ENCODE measurements around the gene ICAM4. TPM values are rescaled to one million over a fixed set of nuclear protein-coding genes. Genes with fewer than 3 reads are reported as not detected.

The ICAM4 gene
- total RNA-seq, 2 donors from 2014 or later: 0.26 TPM; not detected in 1

GRCh38 chr19:10289836-10290356 is 3.1 kb downstream of the ICAM4 start, which contains the start of gene ICAM5:
Gene ICAM5 (plus strand): TSS chr19:10289952. CDS start chr19:10290044, 92 bp downstream.
- 0 to 2% methylated on average over 7 to 23 of the region's 45 CpGs for WGBS, 2 donors
- no peak within 1 kb of the TSS for H3K4me3 ChIP-seq
- peaks cover 63% of the 10 kb centered on the region for H3K4me1 ChIP-seq
- intact Hi-C loops (cut with DNase I): no loop called here
- H3K9me3 ChIP-seq: no peaks in the 10 kb centered on the region
- H3K27me3 ChIP-seq: peaks cover 0 to 63% of the 10 kb centered on the region in 2 donors
- no peak for DNase-seq
- ATAC-seq: no peak
- TF ChIP-seq CTCF (IDR thresholded peaks at IDR 0.05): no peak
- no peak for TF ChIP-seq POLR2A (IDR thresholded peaks at IDR 0.05)
- H3K36me3 ChIP-seq (replicated peaks in 1 of 2; ENCODE audit: insufficient read depth in 1 of 2, low read depth in 2 of 2): peaks cover 0 to 2% of the 10 kb centered on the region in 2 donors
- H3K27ac ChIP-seq: no peak within 1 kb of the TSS

- Histone ChIP-seq H3K36me3 (replicated peaks in 1 of 2; ENCODE audit: insufficient read depth in 1 of 2, low read depth in 2 of 2) (peaks cover 0 to 2% of the 10 kb centered on the region in 2 donors), H3K4me3 (no peak overlapping the region), H3K27ac (no peak overlapping the region), H3K27me3 (peaks cover 0 to 68% of the 10 kb centered on the region in 2 donors), H3K9me3 (no peaks in the 10 kb centered on the region), H3K4me1 (peaks cover 68% of the 10 kb centered on the region)
- TF ChIP-seq POLR2A (IDR thresholded peaks at IDR 0.05) (no peak), CTCF (IDR thresholded peaks at IDR 0.05) (no peak)
- DNase-seq: no peak
- intact Hi-C loops (cut with DNase I): no loop called here
- ATAC-seq: no peak
- WGBS, 2 donors: 0 to 3% methylated on average over 30 of the region's 30 CpGs
Measured at GRCh38 chr19:10290357-10290875, 3.7 kb downstream of the ICAM4 start.

- ATAC-seq (peak; percentile 4), DNase-seq (peak in 2 of 4 donors; percentile 47 to 50)
- Histone ChIP-seq H3K4me3 (no peak overlapping the region), H3K36me3 (replicated peaks in 1 of 2; ENCODE audit: insufficient read depth in 1 of 2, low read depth in 2 of 2) (no peaks in the 10 kb centered on the region), H3K4me1 (peaks cover 74% of the 10 kb centered on the region), H3K27ac (no peak overlapping the region), H3K27me3 (peaks cover 0 to 72% of the 10 kb centered on the region in 2 donors), H3K9me3 (no peaks in the 10 kb centered on the region)
- no peak for TF ChIP-seq CTCF (IDR thresholded peaks at IDR 0.05)
- TF ChIP-seq POLR2A (IDR thresholded peaks at IDR 0.05): no peak
- intact Hi-C loops (cut with DNase I): no loop called here
- WGBS, 2 donors: 1 to 6% methylated on average over 13 to 57 of the region's 57 CpGs
Measured at GRCh38 chr19:10290876-10291553, 4.3 kb downstream of the ICAM4 start.

- 0 to 1% methylated on average over 25 to 49 of the region's 49 CpGs for WGBS, 2 donors
- ATAC-seq: peak; percentile 13
- peaks cover 0 to 79% of the 10 kb centered on the region in 2 donors for H3K27me3 ChIP-seq
Measured at GRCh38 chr19:10291554-10292205, 4.9 kb downstream of the ICAM4 start.

More at GRCh38 chr19:10291554-10292205, 4.9 kb downstream of the ICAM4 start:
- no peak for TF ChIP-seq POLR2A (IDR thresholded peaks at IDR 0.05)
- TF ChIP-seq CTCF (IDR thresholded peaks at IDR 0.05): no peak
- no peak overlapping the region for H3K4me3 ChIP-seq
- no peaks in the 10 kb centered on the region for H3K9me3 ChIP-seq
- intact Hi-C loops (cut with DNase I): no loop called here
- H3K36me3 ChIP-seq (replicated peaks in 1 of 2; ENCODE audit: insufficient read depth in 1 of 2, low read depth in 2 of 2): no peaks in the 10 kb centered on the region
- no peak overlapping the region for H3K27ac ChIP-seq
- peaks cover 73% of the 10 kb centered on the region for H3K4me1 ChIP-seq
- no peak for DNase-seq
